Esophagus squamous epithelium (tissue), 5 donors: Measurements from ENCODE around the gene CCL1. TPM values are rescaled to one million over a fixed set of nuclear protein-coding genes. Genes with fewer than 3 reads are reported as not detected.

ENCODE experiments used
- DNase-seq: peaks from one replicate; lab custom pipeline; 2025; lab: John Stamatoyannopoulos, UW
- H3K27ac ChIP-seq, 4 donors: fragments of 200-600 bp; sonication (generic); one replicate each; pipeline ENCODE4 v1.5.1; 2016 to 2019; ENCODE audit warnings: mild to moderate bottlenecking in 1 of 4
- H3K27me3 ChIP-seq, 4 donors: fragments of 200-600 bp; sonication (generic); 1 replicate in 3 of 4; 2 replicates in 1 of 4; pipeline versions ENCODE4 v1.5.1 to v1.6.0; 2017 to 2021; ENCODE audit warnings: antibody characterized with exemption in 1 of 4
- H3K36me3 ChIP-seq, 3 donors: fragments of 200-600 bp; sonication (generic); one replicate each; pipeline ENCODE4 v1.5.1; 2016 to 2019
- H3K4me1 ChIP-seq, 3 donors: fragments of 200-600 bp; sonication (generic); one replicate each; pipeline ENCODE4 v1.5.1; 2017 to 2019
- H3K4me3 ChIP-seq, 4 donors: fragments of 200-600 bp; sonication (generic); 1 replicate in 3 of 4; 2 replicates in 1 of 4; pipeline ENCODE4 v1.5.1; 2016 to 2019; ENCODE audit warnings: mild to moderate bottlenecking in 2 of 4, moderate library complexity in 1 of 4
- H3K9me3 ChIP-seq, 3 donors: fragments of 200-600 bp; sonication (generic); one replicate each; pipeline ENCODE4 v1.5.1; 2016 to 2019
- POLR2A ChIP-seq, 4 donors: fragments of 450-650 bp; IDR thresholded peaks; one replicate each; pipeline ENCODE4 v1.6.1; 2017; ENCODE audit warnings: antibody characterized with exemption in 4 of 4, mild to moderate bottlenecking in 4 of 4, moderate library complexity in 3 of 4
- WGBS, 2 donors: methylation state at CpG; one replicate each; pipeline ENCODE4 v1.1.5; 2018; 5-methylcytosine and 5-hydroxymethylcytosine counted together
- intact Hi-C: fragments of 100-400 bp; cut with DNase I; formaldehyde crosslinking; loops from one replicate; pipeline ENCODE4 v1.15.0; 2022
- total RNA-seq, 4 donors: library from RNA; depleted of rRNA; stranded (reverse); fragments of >200 nt; gene quantifications; one replicate each; pipeline ENCODE4 v1.1.0, GENCODE V29; 2016
- TF ChIP-seq, protein P1 (sequence below), 6 experiments: fragments of 450-650 bp in 4 of 6; fragments of 200-600 bp in 2 of 6; sonication (generic) in 2 of 6; IDR thresholded peaks; one replicate each; pipeline ENCODE4 v1.5.1; 2016 to 2019; ENCODE audit warnings: antibody characterized with exemption in 6 of 6, mild to moderate bottlenecking in 4 of 6, moderate library complexity in 4 of 6
- donor health status: DM: yes; HTN: yes; CAD: no.

The CCL1 gene
- total RNA-seq, 4 donors from 2014 or later, result not detected

DNA sequence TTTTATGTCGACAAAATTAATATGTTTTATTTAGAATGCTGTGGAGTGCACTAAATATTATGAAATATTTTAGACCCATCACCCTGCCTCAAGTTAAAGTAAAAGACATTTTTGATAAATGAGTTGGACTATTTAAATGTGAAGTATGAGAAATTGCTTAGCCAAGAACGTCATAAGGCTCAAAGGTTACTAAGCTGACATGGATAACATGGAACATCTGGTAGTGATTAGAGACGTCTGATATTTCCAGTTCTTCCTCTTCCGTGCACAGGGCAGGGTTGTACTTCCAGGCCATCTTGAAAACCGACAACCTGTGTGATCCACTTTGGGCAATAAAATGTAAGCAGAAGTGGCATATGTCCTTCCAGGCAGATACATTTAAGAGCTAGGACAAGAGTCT lies 51.0 kb downstream of the CCL1 start:
- peaks cover 4 to 38% (median 15%) of the 10 kb centered on the region in 3 donors for H3K4me1 ChIP-seq
- intact Hi-C loops, result no loop called here
- no peaks in the 10 kb centered on the region for H3K9me3 ChIP-seq
- peak overlapping the region; percentile 54 to 77 (median 66) for H3K27ac ChIP-seq
- 37 to 39% methylated on average over 5 of the region's 5 CpGs for WGBS, 2 donors
- H3K4me3 ChIP-seq, result no peak overlapping the region
- TF ChIP-seq, protein P1, sequence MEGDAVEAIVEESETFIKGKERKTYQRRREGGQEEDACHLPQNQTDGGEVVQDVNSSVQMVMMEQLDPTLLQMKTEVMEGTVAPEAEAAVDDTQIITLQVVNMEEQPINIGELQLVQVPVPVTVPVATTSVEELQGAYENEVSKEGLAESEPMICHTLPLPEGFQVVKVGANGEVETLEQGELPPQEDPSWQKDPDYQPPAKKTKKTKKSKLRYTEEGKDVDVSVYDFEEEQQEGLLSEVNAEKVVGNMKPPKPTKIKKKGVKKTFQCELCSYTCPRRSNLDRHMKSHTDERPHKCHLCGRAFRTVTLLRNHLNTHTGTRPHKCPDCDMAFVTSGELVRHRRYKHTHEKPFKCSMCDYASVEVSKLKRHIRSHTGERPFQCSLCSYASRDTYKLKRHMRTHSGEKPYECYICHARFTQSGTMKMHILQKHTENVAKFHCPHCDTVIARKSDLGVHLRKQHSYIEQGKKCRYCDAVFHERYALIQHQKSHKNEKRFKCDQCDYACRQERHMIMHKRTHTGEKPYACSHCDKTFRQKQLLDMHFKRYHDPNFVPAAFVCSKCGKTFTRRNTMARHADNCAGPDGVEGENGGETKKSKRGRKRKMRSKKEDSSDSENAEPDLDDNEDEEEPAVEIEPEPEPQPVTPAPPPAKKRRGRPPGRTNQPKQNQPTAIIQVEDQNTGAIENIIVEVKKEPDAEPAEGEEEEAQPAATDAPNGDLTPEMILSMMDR (IDR thresholded peaks at IDR 0.05), result no peak
- no peak for TF ChIP-seq POLR2A (IDR thresholded peaks at IDR 0.05)
- H3K36me3 ChIP-seq, result no peaks in the 10 kb centered on the region
- no peak for DNase-seq
- H3K27me3 ChIP-seq, result peaks cover 0 to 5% (median 0%) of the 10 kb centered on the region in 4 donors

DNA sequence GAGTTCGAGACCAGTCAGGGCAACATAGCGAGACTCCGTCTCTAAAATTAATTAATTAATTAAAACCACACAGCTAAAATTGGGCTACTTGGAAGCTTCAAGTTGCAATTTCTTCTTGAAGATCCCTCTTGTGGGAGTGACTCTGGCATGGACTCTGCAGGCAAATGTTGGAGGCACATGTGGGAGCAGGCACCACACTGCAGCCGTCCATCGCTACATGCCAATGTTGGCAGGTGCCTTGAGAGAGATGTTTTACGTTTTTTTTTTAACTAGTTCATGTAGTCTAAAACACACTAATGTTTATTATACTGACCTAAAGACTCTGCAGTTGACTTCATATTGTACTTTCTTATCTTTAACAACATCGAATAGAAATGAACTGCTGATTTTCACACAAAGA lies 51.7 kb downstream of the CCL1 start:
- intact Hi-C loops, result no loop called here
- no peaks in the 10 kb centered on the region for H3K36me3 ChIP-seq
- DNase-seq, result no peak
- H3K4me3 ChIP-seq, result no peak overlapping the region
- H3K4me1 ChIP-seq, result peaks cover 4 to 46% (median 18%) of the 10 kb centered on the region in 3 donors
- 38 to 48% methylated on average over 7 of the region's 7 CpGs for WGBS, 2 donors
- no peak for TF ChIP-seq POLR2A (IDR thresholded peaks at IDR 0.05)
- TF ChIP-seq, protein P1 (IDR thresholded peaks at IDR 0.05), result no peak
- H3K27ac ChIP-seq, result peak overlapping the region in 1 of 4 donors; percentile 77
- peaks cover 0 to 10% (median 0%) of the 10 kb centered on the region in 4 donors for H3K27me3 ChIP-seq
- no peaks in the 10 kb centered on the region for H3K9me3 ChIP-seq

Other genes with a start within 250 kb of the CCL1 start
- gene CCL2, start 107.9 kb downstream of the CCL1 start, total RNA-seq, result 1 to 10 TPM; 4.0 to 7.9 (median 5.2) TPM
- not detected for gene CCL7, start 93.0 kb downstream of the CCL1 start, total RNA-seq
- 1 to 10 TPM in 1 of 4 donors, under 1 TPM in 2, not detected in 1; 0.26 to 3.4 (median 0.95) TPM for gene CCL11, start 77.5 kb downstream of the CCL1 start, total RNA-seq
- under 1 TPM in 1 of 4 donors, not detected in 3; 0.26 TPM for gene CCL8, start 43.8 kb downstream of the CCL1 start, total RNA-seq
- gene CCL13, start 6.8 kb downstream of the CCL1 start, total RNA-seq, result 1 to 10 TPM in 2 of 4 donors, under 1 TPM in 1, not detected in 1; 0.57 to 1.6 (median 1.4) TPM
- under 1 TPM in 1 of 4 donors, not detected in 3; 0.19 TPM for gene TMEM132E, start 216.3 kb upstream of the CCL1 start, total RNA-seq